Esophagus muscularis mucosa (tissue), 4 donors: ENCODE measurements around the gene RGMA. TPM values are rescaled to one million over a fixed set of nuclear protein-coding genes. Genes with fewer than 3 reads are reported as not detected.

Experiments used
- DNase-seq: peaks from one replicate; pipeline ENCODE4 v3.0.0-alpha.2; 2017; ENCODE audit errors: extremely low spot score
- H3K27ac ChIP-seq, 4 donors: fragments of 200-600 bp; sonication (generic); replicated peaks in 1 of 4; 1 replicate in 3 of 4; 2 replicates in 1 of 4; pipeline ENCODE4 v1.5.1; 2016 to 2019; ENCODE audit warnings: mild to moderate bottlenecking in 1 of 4
- H3K27me3 ChIP-seq, 4 donors: fragments of 200-600 bp; sonication (generic); one replicate each; pipeline versions ENCODE4 v1.5.1 to v1.6.0; 2016 to 2019
- H3K36me3 ChIP-seq, 4 donors: fragments of 200-600 bp; sonication (generic); one replicate each; pipeline ENCODE4 v1.5.1; 2016 to 2019
- H3K4me1 ChIP-seq, 4 donors: fragments of 200-600 bp; sonication (generic); one replicate each; pipeline ENCODE4 v1.5.1; 2016 to 2019
- H3K4me3 ChIP-seq, 4 donors: fragments of 200-600 bp; sonication (generic); 1 replicate in 2 of 4; 2 replicates in 2 of 4; pipeline ENCODE4 v1.5.1; 2016 to 2019; ENCODE audit warnings: mild to moderate bottlenecking in 4 of 4, moderate library complexity in 1 of 4
- H3K9me3 ChIP-seq, 4 donors: fragments of 200-600 bp; sonication (generic); 1 replicate in 3 of 4; 2 replicates in 1 of 4; pipeline ENCODE4 v1.5.1; 2016 to 2019
- EP300 ChIP-seq: sonication (generic); formaldehyde crosslinking; IDR thresholded peaks from one replicate; pipeline ENCODE4 v1.6.1; 2017; ENCODE audit warnings: antibody characterized with exemption
- POLR2A ChIP-seq: fragments of 450-650 bp; IDR thresholded peaks from one replicate; pipeline ENCODE4 v1.6.1; 2017; ENCODE audit warnings: antibody characterized with exemption, moderate library complexity, mild to moderate bottlenecking, low read depth
- POLR2AphosphoS5 ChIP-seq, 2 donors: sonication (generic); formaldehyde crosslinking; IDR thresholded peaks; one replicate each; pipeline ENCODE4 v1.6.1; 2017; ENCODE audit warnings: antibody characterized with exemption in 2 of 2
- WGBS: methylation state at CpG from one replicate; pipeline ENCODE4 v1.1.5; 2018; 5-methylcytosine and 5-hydroxymethylcytosine counted together
- intact Hi-C: fragments of 100-400 bp; cut with DNase I; formaldehyde crosslinking; loops from one replicate; pipeline ENCODE4 v1.15.1; 2023
- total RNA-seq, 4 donors: library from RNA; depleted of rRNA; stranded (reverse); fragments of >200 nt; gene quantifications; one replicate each; pipeline versions ENCODE4 v1.1.0 to v1.2.1, GENCODE V29; 2016
- TF ChIP-seq, protein P1 (sequence below), 3 experiments: fragments of 200-600 bp in 2 of 3; fragments of 450-650 bp in 1 of 3; sonication (generic) in 2 of 3; IDR thresholded peaks; one replicate each; pipeline ENCODE4 v1.5.1; 2017 to 2019; ENCODE audit warnings: antibody characterized with exemption in 3 of 3, mild to moderate bottlenecking in 2 of 3, moderate library complexity in 1 of 3

The RGMA gene
- total RNA-seq, 4 donors from 2014 or later, result 101 to 312 (median 188) TPM

GRCh38 chr15:93050648-93051047 is 38.4 kb downstream of the RGMA start:
- Histone ChIP-seq H3K4me1 (peaks cover 3 to 89% (median 84%) of the 10 kb centered on the region in 4 donors), H3K27ac (peak overlapping the region in 3 of 4 donors; percentile 52 to 59 (median 58)), H3K36me3 (peaks cover 32 to 98% (median 67%) of the 10 kb centered on the region in 4 donors), H3K4me3 (no peak overlapping the region), H3K27me3 (no peaks in the 10 kb centered on the region), H3K9me3 (peaks cover 0 to 9% (median 1%) of the 10 kb centered on the region in 4 donors)
- TF ChIP-seq POLR2AphosphoS5 (IDR thresholded peaks at IDR 0.05) (no peak), EP300 (no peak), POLR2A (no peak)
- TF ChIP-seq, protein P1, sequence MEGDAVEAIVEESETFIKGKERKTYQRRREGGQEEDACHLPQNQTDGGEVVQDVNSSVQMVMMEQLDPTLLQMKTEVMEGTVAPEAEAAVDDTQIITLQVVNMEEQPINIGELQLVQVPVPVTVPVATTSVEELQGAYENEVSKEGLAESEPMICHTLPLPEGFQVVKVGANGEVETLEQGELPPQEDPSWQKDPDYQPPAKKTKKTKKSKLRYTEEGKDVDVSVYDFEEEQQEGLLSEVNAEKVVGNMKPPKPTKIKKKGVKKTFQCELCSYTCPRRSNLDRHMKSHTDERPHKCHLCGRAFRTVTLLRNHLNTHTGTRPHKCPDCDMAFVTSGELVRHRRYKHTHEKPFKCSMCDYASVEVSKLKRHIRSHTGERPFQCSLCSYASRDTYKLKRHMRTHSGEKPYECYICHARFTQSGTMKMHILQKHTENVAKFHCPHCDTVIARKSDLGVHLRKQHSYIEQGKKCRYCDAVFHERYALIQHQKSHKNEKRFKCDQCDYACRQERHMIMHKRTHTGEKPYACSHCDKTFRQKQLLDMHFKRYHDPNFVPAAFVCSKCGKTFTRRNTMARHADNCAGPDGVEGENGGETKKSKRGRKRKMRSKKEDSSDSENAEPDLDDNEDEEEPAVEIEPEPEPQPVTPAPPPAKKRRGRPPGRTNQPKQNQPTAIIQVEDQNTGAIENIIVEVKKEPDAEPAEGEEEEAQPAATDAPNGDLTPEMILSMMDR (IDR thresholded peaks at IDR 0.05), result no peak
- DNase-seq, result no peak
- intact Hi-C loops, result no loop called here
- WGBS, result 86% methylated on average over 6 of the region's 13 CpGs

DNA sequence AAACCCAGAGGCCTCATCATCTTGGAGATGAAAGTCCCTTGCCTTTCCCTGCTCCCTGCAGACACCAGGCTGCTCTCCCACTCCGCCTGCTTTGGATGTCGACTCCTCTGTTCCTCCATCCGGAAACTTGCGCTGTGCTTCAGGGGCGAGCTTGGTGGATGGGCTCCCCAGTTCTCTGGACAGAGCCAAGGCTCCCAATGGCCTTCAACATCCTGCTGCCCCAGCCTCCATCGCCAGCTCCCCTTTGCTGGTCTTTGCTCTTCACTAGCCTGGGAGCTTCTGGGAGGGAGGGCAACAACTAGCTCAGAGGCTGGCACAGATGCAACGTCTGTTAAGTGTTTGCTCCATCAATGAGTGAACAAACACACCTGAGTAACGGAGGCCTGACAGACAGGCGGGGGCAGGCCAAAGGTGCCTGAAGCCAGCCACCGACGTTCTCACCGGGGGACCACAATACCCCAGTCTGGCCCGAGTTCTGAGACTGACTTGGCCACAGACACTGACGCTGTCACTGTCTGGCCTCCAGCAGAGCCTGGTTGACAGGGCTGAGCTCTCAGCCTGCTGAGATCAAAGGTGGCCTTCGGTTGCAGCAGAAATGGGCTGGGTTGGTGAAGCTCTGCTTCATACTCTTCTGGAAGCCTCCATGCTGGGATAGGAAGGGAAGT is 39.0 kb downstream of the RGMA start:
- Histone ChIP-seq H3K27ac (peak overlapping the region; percentile 30 to 59 (median 46)), H3K9me3 (peaks cover 0 to 9% (median 1%) of the 10 kb centered on the region in 4 donors), H3K27me3 (no peaks in the 10 kb centered on the region), H3K36me3 (peaks cover 38 to 98% (median 72%) of the 10 kb centered on the region in 4 donors), H3K4me1 (peaks cover 3 to 89% (median 83%) of the 10 kb centered on the region in 4 donors), H3K4me3 (no peak overlapping the region)
- 75% methylated on average over 14 of the region's 15 CpGs for WGBS
- DNase-seq, result no peak
- intact Hi-C loops, result no loop called here
- TF ChIP-seq, protein P1 (IDR thresholded peaks at IDR 0.05), result no peak
- TF ChIP-seq POLR2AphosphoS5 (IDR thresholded peaks at IDR 0.05), result peak in 1 of 2 donors; percentile 2

GRCh38 chr15:93049233-93049632 is 39.8 kb downstream of the RGMA start:
- no peak for DNase-seq
- TF ChIP-seq, protein P1 (IDR thresholded peaks at IDR 0.05), result no peak
- peak in 1 of 2 donors; percentile 15 for TF ChIP-seq POLR2AphosphoS5 (IDR thresholded peaks at IDR 0.05)
- intact Hi-C loops, result no loop called here
- Histone ChIP-seq H3K27me3 (no peaks in the 10 kb centered on the region), H3K27ac (peak overlapping the region; percentile 30 to 59 (median 53)), H3K9me3 (peaks cover 0 to 9% (median 1%) of the 10 kb centered on the region in 4 donors), H3K4me3 (no peak overlapping the region), H3K36me3 (peaks cover 42 to 98% (median 76%) of the 10 kb centered on the region in 4 donors), H3K4me1 (peaks cover 3 to 89% (median 84%) of the 10 kb centered on the region in 4 donors)
- WGBS, result 62% methylated on average over 8 of the region's 8 CpGs

GRCh38 chr15:93048759-93049161 is 40.3 kb downstream of the RGMA start:
- no peak for DNase-seq
- Histone ChIP-seq H3K4me3 (no peak overlapping the region), H3K4me1 (peaks cover 3 to 89% (median 84%) of the 10 kb centered on the region in 4 donors), H3K36me3 (peaks cover 42 to 98% (median 79%) of the 10 kb centered on the region in 4 donors), H3K27ac (peak overlapping the region; percentile 30 to 59 (median 53)), H3K9me3 (peaks cover 0 to 9% (median 1%) of the 10 kb centered on the region in 4 donors), H3K27me3 (no peaks in the 10 kb centered on the region)
- intact Hi-C loops, result no loop called here
- 58% methylated on average over 4 of the region's 16 CpGs for WGBS
- TF ChIP-seq EP300 (no peak), POLR2AphosphoS5 (IDR thresholded peaks at IDR 0.05) (peak in 1 of 2 donors; percentile 43)

DNA sequence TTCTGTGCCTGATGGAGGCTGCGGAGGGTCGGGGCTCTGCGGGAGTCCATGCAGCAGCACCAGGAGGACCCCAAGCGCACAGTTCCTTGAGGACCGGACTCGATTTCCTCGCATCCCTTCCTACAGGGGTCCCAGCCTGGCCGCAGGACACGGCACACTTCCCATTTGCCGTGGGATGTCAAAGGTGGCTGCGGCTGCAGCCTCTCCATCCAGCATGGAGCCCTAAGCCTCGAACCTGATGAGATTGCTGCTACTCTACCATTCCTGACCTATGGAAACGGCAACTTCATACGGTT is 40.6 kb downstream of the RGMA start:
- H3K4me1 ChIP-seq, result peaks cover 3 to 89% (median 84%) of the 10 kb centered on the region in 4 donors
- intact Hi-C loops, result no loop called here

More for the DNA sequence above, 40.6 kb downstream of the RGMA start:
- H3K9me3 ChIP-seq, result peaks cover 0 to 9% (median 1%) of the 10 kb centered on the region in 4 donors
- no peak for DNase-seq
- H3K4me3 ChIP-seq, result no peak overlapping the region
- no peaks in the 10 kb centered on the region for H3K27me3 ChIP-seq
- H3K36me3 ChIP-seq, result peaks cover 42 to 98% (median 80%) of the 10 kb centered on the region in 4 donors
- no peak for TF ChIP-seq POLR2A
- TF ChIP-seq EP300, result no peak
- no peak for TF ChIP-seq POLR2AphosphoS5 (IDR thresholded peaks at IDR 0.05)
- TF ChIP-seq, protein P1 (IDR thresholded peaks at IDR 0.05), result no peak
- WGBS, result 93% methylated on average over 11 of the region's 14 CpGs
- H3K27ac ChIP-seq, result peak overlapping the region; percentile 30 to 59 (median 53)
